NCI-H69 (cell line): Measurements from ENCODE around the gene GYS1.
"Not testable (repeated sequence)": the region's sequence is repeated elsewhere in the genome, so short reads cannot be mapped to it uniquely, and the experiment has no call there.

ENCODE experiments used
- DNase-seq: peaks from one replicate; lab custom pipeline; 2025; lab: John Stamatoyannopoulos, UW

Gene GYS1

DNA sequence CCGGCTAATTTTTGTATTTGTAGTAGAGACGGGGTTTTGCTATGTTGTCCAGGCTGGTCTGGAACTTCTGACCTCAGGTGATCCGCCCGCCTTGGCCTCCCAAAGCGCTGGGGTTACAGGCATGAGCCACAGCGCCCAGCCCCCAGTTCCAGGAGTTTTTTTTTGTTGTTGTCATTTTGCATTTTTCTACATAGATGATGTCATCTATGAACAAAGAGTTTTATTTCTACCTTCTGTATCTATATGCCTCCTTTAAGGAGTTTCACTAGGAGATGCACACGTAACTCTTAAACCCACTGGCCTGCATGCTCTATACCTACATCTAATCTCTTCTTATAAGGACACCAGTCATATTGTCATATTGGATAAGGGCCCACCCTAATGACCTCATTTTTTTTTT is 54.9 kb downstream of the GYS1 start:
- DNase-seq = no peak

DNA sequence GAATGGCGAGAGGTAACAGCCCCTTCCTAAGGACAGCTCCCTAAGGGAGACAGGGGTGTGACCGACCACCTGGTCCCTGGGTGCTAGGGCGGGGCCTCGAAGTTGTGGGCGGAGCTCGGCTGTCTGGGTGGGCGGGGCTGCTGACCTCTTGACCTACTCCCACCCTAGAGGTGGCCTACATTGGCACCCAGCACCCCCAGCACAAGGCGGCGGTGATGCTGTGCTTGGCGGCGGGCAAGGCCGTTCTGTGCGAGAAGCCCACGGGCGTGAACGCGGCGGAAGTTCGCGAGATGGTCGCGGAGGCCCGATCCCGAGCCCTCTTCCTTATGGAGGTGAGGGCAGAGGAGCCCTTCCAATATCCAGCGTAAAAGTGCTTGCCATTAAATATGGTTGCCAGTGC is 57.2 kb downstream of the GYS1 start:
- no peak for DNase-seq

DNA sequence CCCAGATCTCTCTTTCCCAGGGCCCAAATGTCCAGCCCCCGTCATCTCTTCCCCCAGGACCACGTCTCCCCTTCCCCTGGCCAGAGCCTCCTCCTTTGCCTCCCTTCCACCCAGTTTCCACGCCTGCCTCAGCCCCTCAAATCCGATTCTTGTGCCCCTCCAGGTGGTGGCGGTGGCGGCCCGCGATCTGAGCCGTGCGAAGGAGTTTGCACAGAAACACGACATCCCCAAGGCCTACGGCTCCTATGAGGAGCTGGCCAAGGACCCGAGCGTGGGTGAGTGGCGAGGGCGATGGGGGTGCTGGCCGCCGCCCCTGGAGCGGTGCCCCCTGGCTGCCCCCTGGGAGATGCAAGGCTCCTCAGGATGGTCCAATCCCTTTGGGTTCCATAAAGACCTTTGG is 58.3 kb downstream of the GYS1 start:
- DNase-seq = no peak

DNA sequence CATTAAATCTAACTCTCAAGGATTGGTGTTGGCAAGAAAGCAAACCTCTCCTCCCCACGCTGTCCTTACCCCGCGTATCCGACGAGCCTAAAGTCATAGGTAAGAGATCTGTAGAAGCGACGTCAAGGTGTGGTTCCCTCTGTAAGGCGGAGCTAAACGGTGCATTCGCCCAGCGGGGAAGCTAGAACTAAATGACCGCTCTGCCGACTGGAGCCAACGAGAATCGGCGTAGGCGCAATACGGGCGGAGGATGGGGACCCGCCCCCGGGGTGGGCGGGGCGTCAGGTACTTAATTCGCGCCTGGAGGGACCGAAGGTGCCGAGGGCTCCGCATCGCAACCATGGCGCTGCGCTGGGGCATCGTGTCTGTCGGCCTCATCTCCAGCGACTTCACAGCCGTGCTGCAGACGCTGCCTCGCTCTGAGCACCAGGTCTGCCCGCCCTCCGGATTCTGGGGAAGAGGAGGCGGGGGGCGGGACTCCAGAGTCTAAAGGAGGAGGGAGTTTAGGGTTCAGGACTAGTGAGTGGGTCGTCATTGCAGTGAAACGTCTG is 59.7 kb downstream of the GYS1 start, which contains the start of gene DHDH:
DHDH (plus strand) TSS at position 318 of the 551 bp plus-strand sequence; CDS start at position 341, 23 bp downstream.
- DNase-seq = peak; percentile 99

DNA sequence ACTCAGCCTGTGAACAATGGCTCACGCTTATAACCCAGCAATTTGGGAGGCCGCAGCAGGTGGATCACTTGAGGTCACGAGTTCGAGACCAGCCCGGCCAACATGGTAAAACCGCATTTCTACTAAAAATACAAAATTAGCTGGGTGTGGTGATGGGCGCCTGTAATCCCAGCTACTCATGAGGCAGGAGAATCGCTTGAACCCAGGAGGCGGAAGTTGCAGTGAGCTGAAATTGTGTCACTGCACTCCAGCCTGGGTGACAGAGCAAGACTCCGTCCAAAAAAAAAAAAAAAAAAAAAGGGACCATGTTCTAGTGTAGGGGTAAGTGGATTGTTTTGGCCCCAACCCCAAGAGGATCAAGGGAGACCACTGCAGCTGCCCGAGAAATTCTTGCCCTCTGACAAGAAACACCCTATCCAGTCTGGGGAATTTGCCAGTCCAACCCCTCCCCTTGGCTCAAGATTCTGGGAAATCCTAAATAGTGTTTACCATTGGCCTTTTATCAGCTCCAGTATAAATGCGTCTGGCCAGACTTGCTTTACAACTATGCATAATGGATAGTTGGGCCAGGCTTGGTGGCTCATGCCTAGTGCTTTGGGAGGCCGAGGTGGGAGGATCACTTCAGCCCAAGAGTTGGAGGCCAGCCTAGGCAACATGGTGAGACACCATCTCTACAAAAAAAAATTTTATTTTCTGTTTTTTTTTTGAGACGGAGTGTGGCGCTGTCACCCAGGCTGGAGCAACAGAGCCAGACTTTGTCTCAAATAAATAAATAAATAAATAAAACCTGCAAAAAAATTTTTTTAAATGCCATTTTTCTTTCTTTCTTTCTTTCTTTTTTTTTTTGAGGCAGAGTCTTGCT is 64.7 kb downstream of the GYS1 start:
- DNase-seq = no peak

DNA sequence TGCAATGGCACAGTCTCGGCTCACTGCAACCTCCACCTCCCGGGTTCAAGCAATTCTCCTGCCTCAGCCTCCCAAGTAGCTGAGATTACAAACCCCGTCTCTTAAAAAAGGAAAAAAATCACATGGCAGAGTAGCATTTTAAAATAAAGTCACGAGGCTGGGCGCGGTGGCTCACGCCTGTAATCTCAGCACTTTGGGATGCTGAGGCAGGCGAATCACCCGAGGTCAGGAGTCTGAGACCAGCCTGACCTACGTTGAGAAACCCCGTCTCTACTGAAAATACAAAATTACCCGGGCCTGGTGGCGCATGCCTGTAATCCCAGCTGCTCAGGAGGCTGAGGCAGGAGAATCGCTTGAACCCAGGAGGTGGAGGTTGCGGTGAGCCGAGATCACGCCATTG is 65.4 kb downstream of the GYS1 start:
- DNase-seq = not testable (repeated sequence)

DNA sequence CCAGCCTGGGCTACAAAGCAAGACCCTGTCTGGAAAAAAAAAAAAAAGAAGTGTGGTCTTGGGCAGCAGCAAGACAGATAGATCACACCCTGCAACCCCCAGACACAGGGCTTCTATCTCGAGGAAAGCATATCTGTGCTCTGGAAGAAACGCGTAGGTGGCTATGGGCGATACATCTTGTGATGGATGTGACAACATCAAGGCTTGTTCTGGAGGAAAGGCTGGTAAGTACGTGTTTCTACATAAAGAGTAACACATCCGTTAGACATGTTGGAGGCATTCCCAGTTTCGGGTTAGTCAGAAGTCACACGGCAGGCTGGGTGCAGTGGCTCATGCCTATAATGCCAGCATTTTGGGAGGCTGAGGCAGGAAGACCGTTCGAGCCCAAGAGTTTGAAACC is 66.2 kb downstream of the GYS1 start:
- peak; percentile 49 for DNase-seq

DNA sequence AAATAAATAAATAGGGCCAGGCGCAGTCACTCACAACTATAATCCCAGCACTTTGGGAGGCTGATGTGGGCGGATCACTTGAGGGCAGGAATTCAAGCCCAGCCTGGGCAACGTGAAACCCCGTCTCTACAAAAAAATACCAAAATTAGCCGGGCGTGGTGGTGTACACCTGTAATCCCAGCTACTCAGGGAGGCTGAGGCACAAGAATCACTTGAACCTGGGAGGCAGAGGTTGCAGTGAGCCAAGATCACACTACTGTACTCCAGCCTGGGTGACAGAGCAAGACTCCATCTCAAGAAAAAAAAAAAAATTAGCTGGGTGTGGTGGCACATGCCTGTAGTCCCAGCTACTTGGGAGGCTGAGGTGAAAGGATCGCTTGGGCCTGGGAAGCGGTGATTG is 67.2 kb downstream of the GYS1 start:
- DNase-seq = not testable (repeated sequence)

DNA sequence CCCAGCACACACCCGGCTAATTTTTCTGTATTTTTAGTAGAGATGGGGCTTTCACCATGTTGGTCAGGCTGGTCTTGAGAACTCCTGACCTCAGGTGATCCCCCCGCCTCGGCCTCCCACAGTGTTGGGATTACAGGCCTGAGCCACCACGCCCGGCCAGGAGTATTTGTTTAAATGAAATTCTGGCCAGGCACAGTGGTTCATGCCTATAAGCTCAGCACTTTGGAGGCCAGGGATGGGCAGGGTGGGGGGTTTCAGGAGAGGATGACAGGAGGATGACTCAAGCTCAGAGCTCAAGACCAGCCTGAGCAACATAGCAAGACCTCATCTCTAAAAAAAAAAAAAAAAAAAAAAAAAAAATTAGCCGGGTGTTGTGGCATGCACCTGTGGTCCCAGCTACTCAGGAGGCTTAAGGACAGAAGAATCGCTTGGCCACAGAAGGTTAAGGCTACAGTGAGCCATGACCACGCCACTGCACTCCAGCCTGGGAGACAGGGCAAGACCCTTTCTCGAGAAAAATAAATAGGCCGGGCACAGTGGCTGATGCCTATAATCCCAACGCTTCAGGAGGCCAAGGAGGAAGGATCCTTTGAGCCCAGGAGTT is 67.8 kb downstream of the GYS1 start:
- DNase-seq = no peak

DNA sequence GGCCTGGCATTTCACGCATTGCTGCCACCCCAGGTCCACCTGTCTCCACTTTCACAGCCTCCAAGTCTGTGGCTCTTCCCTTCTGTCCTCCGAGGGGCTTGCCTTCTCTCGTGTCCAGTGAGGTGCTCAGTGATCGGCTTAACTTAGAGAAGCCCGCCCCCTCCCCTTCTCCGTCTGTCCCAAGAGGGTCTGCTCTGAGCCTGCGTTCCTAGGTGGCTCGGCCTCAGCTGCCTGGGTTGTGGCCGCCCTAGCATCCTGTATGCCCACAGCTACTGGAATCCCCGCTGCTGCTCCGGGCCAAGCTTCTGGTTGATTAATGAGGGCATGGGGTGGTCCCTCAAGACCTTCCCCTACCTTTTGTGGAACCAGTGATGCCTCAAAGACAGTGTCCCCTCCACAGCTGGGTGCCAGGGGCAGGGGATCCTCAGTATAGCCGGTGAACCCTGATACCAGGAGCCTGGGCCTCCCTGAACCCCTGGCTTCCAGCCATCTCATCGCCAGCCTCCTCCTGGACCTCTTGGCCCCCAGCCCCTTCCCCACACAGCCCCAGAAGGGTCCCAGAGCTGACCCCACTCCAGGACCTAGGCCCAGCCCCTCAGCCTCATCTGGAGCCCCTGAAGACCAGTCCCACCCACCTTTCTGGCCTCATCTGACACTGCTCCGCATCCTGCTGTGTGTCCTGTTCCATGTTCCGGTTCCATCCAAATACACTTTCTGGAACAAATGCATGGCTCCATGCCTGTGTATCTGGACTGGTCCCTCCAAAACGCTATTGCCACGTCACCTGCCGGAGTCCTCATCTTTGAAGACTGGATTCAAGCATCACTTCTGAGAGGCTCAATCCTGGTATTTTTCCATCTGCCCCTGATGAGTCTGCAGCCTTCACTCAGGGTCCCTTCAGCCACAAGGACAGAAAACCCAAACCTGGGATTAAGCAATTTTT is 70.3 kb downstream of the GYS1 start:
- DNase-seq = no peak

DNA sequence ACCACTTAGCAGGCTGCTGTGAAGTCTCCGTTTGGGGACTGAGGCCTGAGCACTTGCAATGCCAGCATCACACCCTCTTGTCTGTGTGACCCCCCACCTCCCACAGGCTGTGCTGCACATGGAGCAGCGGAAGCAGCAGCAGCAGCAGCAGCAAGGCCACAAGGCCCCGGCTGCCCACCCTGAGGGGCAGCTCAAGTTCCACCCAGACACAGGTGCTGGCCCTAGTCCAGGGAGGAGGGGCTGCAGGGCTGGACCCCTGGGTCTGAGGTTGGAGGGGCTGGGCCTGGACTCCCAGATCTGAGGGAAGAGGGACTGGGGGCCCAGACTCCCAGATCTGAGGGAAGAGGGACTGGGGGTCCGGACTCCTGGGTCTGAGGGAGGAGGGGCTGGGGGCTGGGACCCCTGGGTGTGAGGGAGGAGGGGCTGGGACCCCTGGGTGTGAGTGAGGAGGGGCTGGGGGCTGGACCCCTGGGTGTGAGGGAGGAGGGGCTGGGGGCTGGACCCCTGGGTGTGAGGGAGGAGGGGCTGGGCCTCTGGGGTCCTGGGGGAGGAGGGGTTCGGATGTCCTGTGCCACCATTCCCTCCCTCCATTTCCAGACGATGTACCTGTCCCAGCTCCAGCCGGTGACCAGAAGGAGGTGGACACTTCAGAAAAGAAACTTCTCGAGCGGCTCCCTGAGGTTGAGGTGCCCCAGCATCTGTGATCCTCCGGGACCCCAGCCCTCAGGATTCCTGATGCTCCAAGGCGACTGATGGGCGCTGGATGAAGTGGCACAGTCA is 71.2 kb downstream of the GYS1 start:
- no peak for DNase-seq

DNA sequence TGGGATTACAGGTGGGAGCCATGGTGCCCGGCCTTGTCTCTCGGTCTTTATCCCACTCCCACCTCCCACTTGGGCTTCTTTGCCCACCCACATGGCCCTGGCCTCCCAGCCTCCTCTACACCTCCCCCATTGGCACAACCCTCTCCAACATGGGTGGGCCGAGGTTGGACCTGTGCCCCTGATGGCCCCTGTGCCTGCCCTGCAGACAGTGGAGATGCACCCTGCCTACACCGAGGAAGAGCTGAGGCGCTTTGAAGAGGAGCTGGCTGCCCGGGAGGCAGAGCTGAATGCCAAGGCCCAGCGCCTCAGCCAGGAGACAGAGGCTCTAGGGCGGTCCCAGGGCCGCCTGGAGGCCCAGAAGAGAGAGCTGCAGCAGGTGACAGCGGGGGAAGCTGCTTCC is 72.2 kb downstream of the GYS1 start:
- DNase-seq = no peak

DNA sequence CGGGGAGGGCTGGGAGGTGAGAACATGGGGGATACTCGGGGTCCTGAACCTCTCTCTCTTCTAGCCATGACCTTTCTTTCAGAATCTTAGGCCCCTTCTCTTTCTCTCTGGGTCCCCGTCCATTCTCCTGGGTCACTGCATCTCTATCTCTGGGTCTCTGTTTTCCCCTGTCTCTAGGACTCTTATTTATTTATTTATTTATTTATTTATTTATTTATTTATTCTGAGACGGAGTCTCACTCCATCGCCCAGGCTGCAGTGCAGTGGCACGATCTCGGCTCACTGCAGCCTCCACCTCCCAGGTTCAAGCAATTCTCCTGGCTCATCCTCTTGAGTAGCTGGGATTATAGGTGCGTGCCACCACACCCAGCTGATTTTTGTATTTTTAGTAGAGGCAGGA is 73.8 kb downstream of the GYS1 start:
- not testable (repeated sequence) for DNase-seq

DNA sequence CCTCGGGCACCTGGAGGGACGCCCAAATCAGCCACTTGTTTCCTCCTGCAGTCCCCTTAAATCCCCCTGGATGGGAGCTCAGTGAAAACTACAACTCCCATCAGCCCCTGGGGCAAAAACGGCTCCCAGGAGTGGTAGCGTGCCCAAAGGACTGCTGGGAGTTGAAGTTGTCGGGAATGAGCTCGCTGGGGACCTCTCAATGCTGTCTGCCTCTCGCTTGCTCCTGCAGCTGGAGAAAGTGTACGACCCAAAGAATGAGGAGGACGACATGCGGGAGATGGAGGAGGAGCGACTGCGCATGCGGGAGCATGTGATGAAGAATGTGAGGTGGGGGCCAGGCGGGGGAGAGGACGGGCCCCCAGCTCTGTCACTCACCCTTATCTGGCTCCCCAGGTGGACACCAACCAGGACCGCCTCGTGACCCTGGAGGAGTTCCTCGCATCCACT is 74.3 kb downstream of the GYS1 start:
- DNase-seq = peak; percentile 33
